ENCODE results near the gene TACC2. TPM values are rescaled to one million over a fixed set of nuclear protein-coding genes. Genes with fewer than 3 reads are reported as not detected.
"Not testable (repeated sequence)": the region's sequence is repeated elsewhere in the genome, so short reads cannot be mapped to it uniquely, and the experiment has no call there.

Gene TACC2
- polyA plus RNA-seq, 3 donors from 2014 or later, result not detected

- Mint-ChIP-seq H3K9me3 (peaks cover 2 to 29% (median 15%) of the 10 kb centered on the region in 6 donors), H3K4me1 (no peaks in the 10 kb centered on the region), H3K4me3 (no peak overlapping the region), H3K36me3 (no peaks in the 10 kb centered on the region), H3K27ac (no peak overlapping the region), H3K27me3 (ENCODE audit: low read depth in 3 of 3) (peaks cover 4 to 14% (median 6%) of the 10 kb centered on the region in 3 donors)
- DNase-seq, result no peak
Measured at GRCh38 chr10:121998462-121998861, 9.5 kb downstream of the TACC2 start.

GRCh38 chr10:121999301-121999700 is 10.3 kb downstream of the TACC2 start:
- no peak overlapping the region for H3K4me3 Mint-ChIP-seq
- H3K4me1 Mint-ChIP-seq, result no peaks in the 10 kb centered on the region
- no peaks in the 10 kb centered on the region for H3K36me3 Mint-ChIP-seq
- H3K9me3 Mint-ChIP-seq, result peaks cover 2 to 29% (median 15%) of the 10 kb centered on the region in 6 donors
- no peak overlapping the region for H3K27ac Mint-ChIP-seq
- H3K27me3 Mint-ChIP-seq (ENCODE audit: low read depth in 3 of 3), result peaks cover 2 to 14% (median 6%) of the 10 kb centered on the region in 3 donors
- DNase-seq, result no peak

- Mint-ChIP-seq H3K4me1 (no peaks in the 10 kb centered on the region), H3K27me3 (ENCODE audit: low read depth in 3 of 3) (peaks cover 2 to 10% (median 3%) of the 10 kb centered on the region in 3 donors), H3K27ac (no peak overlapping the region), H3K9me3 (peaks cover 2 to 29% (median 15%) of the 10 kb centered on the region in 6 donors), H3K4me3 (no peak overlapping the region), H3K36me3 (no peaks in the 10 kb centered on the region)
- no peak for DNase-seq
Measured at GRCh38 chr10:122001698-122002097, 12.7 kb downstream of the TACC2 start.

GRCh38 chr10:122007415-122007814 is 18.5 kb downstream of the TACC2 start:
- H3K27ac Mint-ChIP-seq, result no peak overlapping the region
- no peaks in the 10 kb centered on the region for H3K36me3 Mint-ChIP-seq
- no peak for DNase-seq
- H3K4me3 Mint-ChIP-seq, result no peak overlapping the region
- peaks cover 2 to 8% (median 4%) of the 10 kb centered on the region in 6 donors for H3K9me3 Mint-ChIP-seq
- no peaks in the 10 kb centered on the region for H3K4me1 Mint-ChIP-seq
- H3K27me3 Mint-ChIP-seq (ENCODE audit: low read depth in 3 of 3), result peaks cover 0 to 7% (median 6%) of the 10 kb centered on the region in 3 donors

- Mint-ChIP-seq H3K27me3 (ENCODE audit: low read depth in 3 of 3) (peaks cover 0 to 6% (median 4%) of the 10 kb centered on the region in 3 donors), H3K36me3 (no peaks in the 10 kb centered on the region), H3K4me3 (no peak overlapping the region), H3K4me1 (no peaks in the 10 kb centered on the region), H3K9me3 (peaks cover 0 to 3% (median 0%) of the 10 kb centered on the region in 6 donors), H3K27ac (no peak overlapping the region)
- no peak for DNase-seq
Measured at GRCh38 chr10:122010405-122011050, 21.6 kb downstream of the TACC2 start.

GRCh38 chr10:122012731-122013130 is 23.8 kb downstream of the TACC2 start:
- peaks cover 0 to 3% (median 0%) of the 10 kb centered on the region in 6 donors for H3K9me3 Mint-ChIP-seq
- peaks cover 0 to 4% (median 0%) of the 10 kb centered on the region in 3 donors for H3K27me3 Mint-ChIP-seq (ENCODE audit: low read depth in 3 of 3)
- no peak overlapping the region for H3K4me3 Mint-ChIP-seq
- no peak for DNase-seq
- no peaks in the 10 kb centered on the region for H3K4me1 Mint-ChIP-seq
- no peak overlapping the region for H3K27ac Mint-ChIP-seq
- H3K36me3 Mint-ChIP-seq, result no peaks in the 10 kb centered on the region

GRCh38 chr10:122013311-122013780 is 24.4 kb downstream of the TACC2 start:
- no peak overlapping the region for H3K4me3 Mint-ChIP-seq
- peaks cover 0 to 3% (median 0%) of the 10 kb centered on the region in 6 donors for H3K9me3 Mint-ChIP-seq
- no peak for DNase-seq
- H3K36me3 Mint-ChIP-seq, result no peaks in the 10 kb centered on the region
- H3K27ac Mint-ChIP-seq, result no peak overlapping the region
- no peaks in the 10 kb centered on the region for H3K4me1 Mint-ChIP-seq
- peaks cover 0 to 4% (median 0%) of the 10 kb centered on the region in 3 donors for H3K27me3 Mint-ChIP-seq (ENCODE audit: low read depth in 3 of 3)

- H3K4me1 Mint-ChIP-seq, result no peaks in the 10 kb centered on the region
- H3K9me3 Mint-ChIP-seq, result peaks cover 0 to 3% (median 0%) of the 10 kb centered on the region in 6 donors
- no peak overlapping the region for H3K27ac Mint-ChIP-seq
- H3K27me3 Mint-ChIP-seq (ENCODE audit: low read depth in 3 of 3), result peaks cover 0 to 2% (median 2%) of the 10 kb centered on the region in 3 donors
- H3K4me3 Mint-ChIP-seq, result no peak overlapping the region
- DNase-seq, result no peak
- H3K36me3 Mint-ChIP-seq, result no peaks in the 10 kb centered on the region
Measured at GRCh38 chr10:122014652-122015248, 25.8 kb downstream of the TACC2 start.

- not testable (repeated sequence) for H3K27ac Mint-ChIP-seq, H3K4me3 Mint-ChIP-seq, H3K9me3 Mint-ChIP-seq
Measured at GRCh38 chr10:122017926-122018325, 29.0 kb downstream of the TACC2 start.

GRCh38 chr10:122018491-122018890 is 29.5 kb downstream of the TACC2 start:
- Mint-ChIP-seq H3K27me3 (ENCODE audit: low read depth in 3 of 3) (peaks cover 0 to 10% (median 3%) of the 10 kb centered on the region in 3 donors), H3K9me3 (no peaks in the 10 kb centered on the region), H3K4me3 (no peak overlapping the region)

More at GRCh38 chr10:122017926-122018325, 29.0 kb downstream of the TACC2 start:
- not testable (repeated sequence) for H3K36me3 Mint-ChIP-seq, DNase-seq, H3K4me1 Mint-ChIP-seq
- H3K27me3 Mint-ChIP-seq (ENCODE audit: low read depth in 3 of 3), result peaks cover 0 to 10% (median 3%) of the 10 kb centered on the region in 3 donors

GRCh38 chr10:122018951-122019413 is 30.0 kb downstream of the TACC2 start:
- H3K9me3 Mint-ChIP-seq, result no peaks in the 10 kb centered on the region
- DNase-seq, result no peak
- H3K27me3 Mint-ChIP-seq (ENCODE audit: low read depth in 3 of 3), result peaks cover 0 to 10% (median 3%) of the 10 kb centered on the region in 3 donors
- no peaks in the 10 kb centered on the region for H3K4me1 Mint-ChIP-seq
- H3K27ac Mint-ChIP-seq, result no peak overlapping the region
- H3K36me3 Mint-ChIP-seq, result no peaks in the 10 kb centered on the region
- no peak overlapping the region for H3K4me3 Mint-ChIP-seq

More at GRCh38 chr10:122018491-122018890, 29.5 kb downstream of the TACC2 start:
- no peak for DNase-seq
- Mint-ChIP-seq H3K4me1 (no peaks in the 10 kb centered on the region), H3K27ac (no peak overlapping the region), H3K36me3 (no peaks in the 10 kb centered on the region)

GRCh38 chr10:122019414-122019975 is 30.5 kb downstream of the TACC2 start:
- Mint-ChIP-seq H3K4me1 (no peaks in the 10 kb centered on the region), H3K9me3 (no peaks in the 10 kb centered on the region), H3K27ac (no peak overlapping the region), H3K4me3 (no peak overlapping the region), H3K27me3 (ENCODE audit: low read depth in 3 of 3) (peaks cover 0 to 10% (median 3%) of the 10 kb centered on the region in 3 donors), H3K36me3 (no peaks in the 10 kb centered on the region)
- DNase-seq, result no peak

- Mint-ChIP-seq H3K4me1 (no peaks in the 10 kb centered on the region), H3K27me3 (ENCODE audit: low read depth in 3 of 3) (peaks cover 0 to 10% (median 3%) of the 10 kb centered on the region in 3 donors), H3K36me3 (no peaks in the 10 kb centered on the region), H3K4me3 (no peak overlapping the region), H3K9me3 (no peaks in the 10 kb centered on the region), H3K27ac (no peak overlapping the region)
- DNase-seq, result no peak
Measured at GRCh38 chr10:122020226-122020625, 31.3 kb downstream of the TACC2 start.

- DNase-seq, result no peak
- Mint-ChIP-seq H3K4me3 (no peak overlapping the region), H3K4me1 (no peaks in the 10 kb centered on the region), H3K36me3 (no peaks in the 10 kb centered on the region), H3K27me3 (ENCODE audit: low read depth in 3 of 3) (peaks cover 0 to 10% (median 3%) of the 10 kb centered on the region in 3 donors), H3K27ac (no peak overlapping the region), H3K9me3 (no peaks in the 10 kb centered on the region)
Measured at GRCh38 chr10:122021379-122021778, 32.4 kb downstream of the TACC2 start.

All from immature natural killer cell (primary cell).